ENCODE measurements around the gene CDY1B. TPM values are rescaled to one million over a fixed set of nuclear protein-coding genes. Genes with fewer than 3 reads are reported as not detected.
"Not testable (repeated sequence)": the region's sequence is repeated elsewhere in the genome, so short reads cannot be mapped to it uniquely, and the experiment has no call there.

The CDY1B gene
- total RNA-seq (not detected in 2 replicates), polyA plus RNA-seq (not detected in 2 replicates)

GRCh38 chrY:24047919-24048318 lies at the start of gene CDY1B:
Gene CDY1B (minus strand): TSS chrY:24048019. CDS start chrY:24047688, 331 bp downstream.
- not testable (repeated sequence) for H3K79me2 ChIP-seq; H3K36me3 ChIP-seq (replicated peaks; ENCODE audit: insufficient read depth, low read depth); H3K4me3 ChIP-seq; H3K4me2 ChIP-seq; H3K27me3 ChIP-seq; H3K9me3 ChIP-seq (ENCODE audit: low read depth); H3K4me1 ChIP-seq (ENCODE audit: insufficient read depth); H3K27ac ChIP-seq; H3K9me2 ChIP-seq (replicated peaks; ENCODE audit: insufficient read depth); H2AFZ ChIP-seq; H4K20me1 ChIP-seq (ENCODE audit: insufficient read depth, poor library complexity, severe bottlenecking); DNase-seq (ENCODE audit: low spot score)
- WGBS (ENCODE audit: low lambda C conversion rate, missing lambda C conversion rate), result no CpG with 5 or more reads among the region's 2 CpGs

- not testable (repeated sequence) for H3K27me3 ChIP-seq; H3K79me2 ChIP-seq; H3K9me3 ChIP-seq (ENCODE audit: low read depth); H3K9me2 ChIP-seq (replicated peaks; ENCODE audit: insufficient read depth); DNase-seq (ENCODE audit: low spot score); H3K27ac ChIP-seq; H3K4me1 ChIP-seq (ENCODE audit: insufficient read depth); H2AFZ ChIP-seq; H3K4me2 ChIP-seq; H4K20me1 ChIP-seq (ENCODE audit: insufficient read depth, poor library complexity, severe bottlenecking); H3K36me3 ChIP-seq (replicated peaks; ENCODE audit: insufficient read depth, low read depth); H3K4me3 ChIP-seq
Observed at GRCh38 chrY:24049525-24049924, 1.7 kb upstream of the CDY1B start.

DNA sequence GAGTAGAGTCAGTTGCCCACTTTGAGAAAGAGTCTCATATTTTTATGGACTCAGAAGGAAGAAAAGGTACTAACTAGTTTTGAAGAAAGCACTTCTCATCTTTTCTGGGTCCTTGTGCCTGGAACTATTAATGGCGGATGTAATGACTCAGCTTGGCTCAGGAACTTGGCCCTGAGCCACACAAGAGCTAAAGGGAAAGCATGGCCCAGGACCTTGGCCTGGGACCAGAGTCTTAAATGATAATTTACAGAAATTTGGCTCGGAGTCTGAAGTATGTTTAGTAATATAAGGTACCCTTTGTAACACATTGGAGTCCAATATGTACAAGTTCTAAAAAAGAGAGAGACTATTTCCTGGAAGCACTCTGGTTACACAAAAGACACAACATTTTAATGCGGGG lies 4.6 kb downstream of the CDY1B start:
- H4K20me1 ChIP-seq (ENCODE audit: insufficient read depth, poor library complexity, severe bottlenecking); H3K4me1 ChIP-seq (ENCODE audit: insufficient read depth); H3K27ac ChIP-seq; H3K4me2 ChIP-seq; H3K79me2 ChIP-seq; H3K27me3 ChIP-seq; H3K36me3 ChIP-seq (replicated peaks; ENCODE audit: insufficient read depth, low read depth); H3K9me2 ChIP-seq (replicated peaks; ENCODE audit: insufficient read depth); H2AFZ ChIP-seq; H3K9me3 ChIP-seq (ENCODE audit: low read depth); DNase-seq (ENCODE audit: low spot score); H3K4me3 ChIP-seq: not testable (repeated sequence)
- whole genome bisulfite sequencing (ENCODE audit: low lambda C conversion rate, missing lambda C conversion rate), result no CpG with 5 or more reads among the region's 3 CpGs

GRCh38 chrY:24039008-24039718 lies 8.7 kb downstream of the CDY1B start:
- H3K4me1 ChIP-seq (ENCODE audit: insufficient read depth); H4K20me1 ChIP-seq (ENCODE audit: insufficient read depth, poor library complexity, severe bottlenecking); H3K27me3 ChIP-seq; H3K4me2 ChIP-seq; H2AFZ ChIP-seq; H3K36me3 ChIP-seq (replicated peaks; ENCODE audit: insufficient read depth, low read depth); H3K4me3 ChIP-seq; H3K9me3 ChIP-seq (ENCODE audit: low read depth); H3K27ac ChIP-seq; H3K9me2 ChIP-seq (replicated peaks; ENCODE audit: insufficient read depth); DNase-seq (ENCODE audit: low spot score); H3K79me2 ChIP-seq: not testable (repeated sequence)
- WGBS (ENCODE audit: low lambda C conversion rate, missing lambda C conversion rate), result no CpG with 5 or more reads among the region's 4 CpGs

- H3K4me3 ChIP-seq; H3K27ac ChIP-seq; H3K79me2 ChIP-seq; H3K36me3 ChIP-seq (replicated peaks; ENCODE audit: insufficient read depth, low read depth); H3K9me2 ChIP-seq (replicated peaks; ENCODE audit: insufficient read depth); DNase-seq (ENCODE audit: low spot score); H2AFZ ChIP-seq; H3K4me1 ChIP-seq (ENCODE audit: insufficient read depth); H4K20me1 ChIP-seq (ENCODE audit: insufficient read depth, poor library complexity, severe bottlenecking); H3K27me3 ChIP-seq; H3K4me2 ChIP-seq; H3K9me3 ChIP-seq (ENCODE audit: low read depth): not testable (repeated sequence)
- no CpG with 5 or more reads among the region's 9 CpGs for WGBS (ENCODE audit: low lambda C conversion rate, missing lambda C conversion rate)
Observed at GRCh38 chrY:24026212-24027103, 21.4 kb downstream of the CDY1B start.
